Activated CD8-positive, alpha-beta memory T cell treated with anti-CD3 and anti-CD28 coated beads, Interleukin-2, amount 50 U/mL, for 24 hours (primary cell): ENCODE measurements around the gene SLC25A47.
A peak's percentile ranks its signal among the peaks of the same experiment; 100 is the strongest.
"Not testable (repeated sequence)": the region's sequence is repeated elsewhere in the genome, so short reads cannot be mapped to it uniquely, and the experiment has no call there.

ENCODE experiments used
- DNase-seq: peaks from one replicate; pipeline ENCODE4 v3.0.0-alpha.2; 2020; ENCODE audit errors: extremely low read depth

SLC25A47 gene

DNA sequence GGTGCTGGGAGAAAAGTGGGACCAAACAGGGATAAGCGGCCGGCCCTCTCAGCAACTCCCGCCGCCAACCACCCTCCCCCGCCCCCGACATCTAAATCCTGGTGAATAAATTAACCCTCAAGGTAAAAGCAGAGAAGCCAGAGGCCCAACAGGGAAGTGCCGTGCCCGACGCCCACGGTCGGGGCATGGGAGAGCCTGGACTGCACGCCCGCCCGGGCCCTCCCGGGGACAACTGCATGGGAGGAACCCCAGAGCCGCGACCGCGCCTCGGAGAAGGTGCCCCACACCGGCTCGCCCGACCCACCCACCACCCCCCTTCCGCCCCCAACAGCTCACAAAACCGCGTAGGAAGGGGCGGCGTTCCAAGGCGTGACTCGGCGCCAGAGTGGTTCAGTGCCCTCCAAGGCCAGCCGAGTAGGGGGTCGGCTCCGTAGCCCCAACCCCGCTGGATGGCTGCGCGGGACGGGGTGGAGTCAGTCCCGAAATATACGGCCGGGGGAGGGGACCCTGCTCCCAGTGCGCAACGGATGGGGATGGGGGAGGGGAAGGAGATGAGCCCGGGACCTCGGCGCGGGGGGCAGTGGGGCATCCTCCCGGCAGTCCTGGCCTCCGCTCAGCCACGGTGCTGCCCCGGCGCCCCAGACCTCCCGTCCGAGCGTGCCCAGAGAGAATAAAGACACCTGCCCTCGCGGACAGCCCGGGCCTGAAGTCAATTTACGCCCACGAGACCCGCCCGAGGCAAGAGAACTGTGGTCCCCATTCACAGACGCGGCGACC is 17.6 kb upstream of the SLC25A47 start:
- no peak for DNase-seq

- peak; percentile 30 for DNase-seq
Observed at GRCh38 chr14:100306101-100306997, 16.8 kb upstream of the SLC25A47 start, which contains the start of gene SLC25A29. Gene SLC25A29 (minus strand): TSS chr14:100306444. CDS start chr14:100306232, 212 bp downstream.

DNA sequence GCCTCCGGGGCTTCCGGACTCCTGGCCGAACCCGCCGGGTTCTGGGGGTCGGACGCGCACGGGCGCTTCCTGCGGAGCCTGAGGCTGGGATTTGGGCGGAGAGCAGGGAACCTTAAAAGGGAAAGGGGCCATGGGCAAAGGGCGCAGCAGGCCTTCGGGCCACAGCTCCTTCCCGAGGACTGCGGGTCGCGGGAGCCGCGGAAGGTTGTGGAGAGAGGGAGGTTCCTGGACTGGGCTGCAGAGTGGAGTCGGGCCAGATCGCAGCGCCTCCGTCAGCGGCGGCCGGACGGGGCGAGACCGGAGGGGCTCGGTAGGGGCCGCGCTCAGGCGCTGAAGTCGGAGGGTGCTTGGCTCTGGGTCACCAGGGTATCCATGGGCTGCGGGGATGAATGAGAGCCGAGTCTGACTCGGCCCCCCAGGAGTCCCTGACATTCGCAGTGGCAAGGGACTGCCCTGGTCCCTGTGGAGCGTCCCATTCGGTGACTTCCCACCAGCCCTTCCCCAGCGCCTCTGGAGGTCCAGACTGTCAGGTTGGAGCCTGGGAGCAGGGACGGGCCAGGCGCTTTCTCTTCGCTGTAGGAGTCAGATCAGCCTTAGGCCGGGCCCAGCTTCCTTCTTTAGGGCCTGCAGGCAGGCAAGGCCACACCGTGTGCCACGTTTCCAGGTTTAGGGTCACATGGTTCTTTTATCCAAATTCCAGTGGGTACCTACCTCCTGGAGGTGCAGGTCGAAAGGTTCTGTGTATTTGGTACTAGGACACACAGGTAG is 16.0 kb upstream of the SLC25A47 start:
- no peak for DNase-seq

GRCh38 chr14:100307766-100308426 is 15.2 kb upstream of the SLC25A47 start:
- no peak for DNase-seq

GRCh38 chr14:100308427-100308792 is 14.7 kb upstream of the SLC25A47 start:
- DNase-seq, result not testable (repeated sequence)

- DNase-seq, result no peak
Observed at GRCh38 chr14:100309028-100309737, 14.0 kb upstream of the SLC25A47 start.

DNA sequence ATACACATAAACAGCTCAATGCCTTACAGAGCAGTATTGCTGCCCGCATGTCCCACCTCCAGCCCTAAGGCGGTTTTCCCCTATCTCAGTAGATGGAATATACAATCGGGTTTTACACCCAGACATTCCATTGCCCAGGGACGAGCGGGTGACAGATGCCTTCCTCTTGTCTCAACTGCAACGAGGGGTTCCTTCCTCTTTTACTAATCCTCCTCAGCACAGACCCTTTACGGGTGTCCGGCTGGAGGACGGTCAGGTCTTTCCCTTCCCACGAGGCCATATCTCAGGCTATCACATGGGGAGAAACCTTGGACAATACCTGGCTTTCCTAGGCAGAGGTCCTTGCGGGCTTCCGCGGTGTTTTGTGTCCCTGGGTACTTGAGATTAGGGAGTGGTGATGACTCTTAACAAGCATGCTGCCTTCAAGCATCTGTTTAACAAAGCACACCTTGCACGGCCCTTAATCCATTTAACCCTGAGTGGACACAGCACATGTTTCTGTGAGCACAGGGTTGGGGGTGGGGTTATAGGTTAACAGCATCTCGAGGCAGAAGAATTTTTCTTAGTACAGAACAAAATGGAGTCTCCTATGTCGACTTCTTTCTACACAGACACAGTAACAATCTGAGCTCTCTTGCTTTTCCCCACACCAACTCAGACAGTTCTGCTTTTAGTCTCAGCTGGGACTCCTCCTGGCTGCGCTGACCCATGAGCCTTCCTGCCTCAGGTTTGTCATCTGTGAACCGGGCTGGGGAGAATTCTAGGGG is 10.8 kb upstream of the SLC25A47 start:
- DNase-seq, result not testable (repeated sequence)

- DNase-seq, result no peak
Observed at GRCh38 chr14:100312877-100313400, 10.2 kb upstream of the SLC25A47 start.

DNA sequence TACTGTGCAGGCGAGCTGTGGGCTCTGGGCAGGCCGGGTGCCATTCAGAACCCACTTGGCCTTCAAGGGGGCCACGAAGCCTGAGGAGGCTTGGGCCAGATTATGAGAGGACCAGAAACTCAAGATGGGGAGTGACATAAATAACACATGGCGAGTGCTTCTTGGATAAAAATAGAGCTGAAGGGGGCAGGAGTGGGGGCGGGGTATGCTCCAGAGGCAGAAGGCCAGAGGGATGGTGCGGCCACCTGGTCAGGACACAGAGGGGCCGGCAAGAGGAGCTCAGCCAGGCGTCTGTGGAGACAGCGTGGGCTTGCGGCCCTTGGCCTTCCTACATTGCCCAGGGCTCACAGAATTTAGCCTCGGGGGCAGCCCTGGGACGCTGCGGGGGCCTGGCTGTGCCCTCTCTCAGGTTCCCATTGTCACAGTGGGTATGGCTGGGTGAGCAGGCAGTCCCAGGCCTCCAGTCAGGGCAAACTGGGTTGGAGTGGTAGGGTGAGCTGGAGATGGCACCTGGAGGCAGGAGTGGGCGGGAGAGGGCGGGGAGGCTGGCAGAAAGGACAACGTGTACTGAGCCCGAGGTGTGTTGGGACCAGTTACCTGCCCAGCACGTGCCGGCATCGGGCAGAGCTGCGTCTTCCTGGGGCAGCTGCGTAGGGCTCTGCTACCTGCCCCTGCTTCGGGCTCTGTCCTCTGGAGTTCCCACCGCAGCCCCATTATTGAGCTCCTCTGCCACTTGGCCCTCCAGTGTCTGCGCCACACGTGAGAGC is 9.5 kb upstream of the SLC25A47 start:
- DNase-seq, result no peak

DNA sequence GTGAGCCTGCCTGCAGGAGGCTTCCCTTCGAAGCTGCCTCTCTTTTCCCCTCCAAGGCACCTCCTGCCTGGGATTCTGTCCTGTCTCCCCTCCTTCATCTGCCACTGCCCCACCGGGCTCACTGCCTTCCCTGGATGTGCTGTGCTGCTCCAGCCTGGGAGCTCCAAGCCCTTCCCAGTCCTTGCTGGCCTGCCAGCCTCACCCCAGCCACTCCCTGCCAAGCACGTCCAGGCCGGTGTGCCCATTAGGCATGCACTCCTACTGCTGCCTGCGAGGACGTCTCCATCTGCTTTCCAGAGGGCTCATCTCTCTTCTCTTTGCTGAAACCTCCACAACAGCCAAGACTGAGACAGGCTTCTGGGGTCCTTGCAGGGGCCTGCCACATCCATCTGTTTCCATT is 8.4 kb upstream of the SLC25A47 start:
- no peak for DNase-seq

- DNase-seq, result no peak
Observed at GRCh38 chr14:100317389-100317788, 5.8 kb upstream of the SLC25A47 start.

DNA sequence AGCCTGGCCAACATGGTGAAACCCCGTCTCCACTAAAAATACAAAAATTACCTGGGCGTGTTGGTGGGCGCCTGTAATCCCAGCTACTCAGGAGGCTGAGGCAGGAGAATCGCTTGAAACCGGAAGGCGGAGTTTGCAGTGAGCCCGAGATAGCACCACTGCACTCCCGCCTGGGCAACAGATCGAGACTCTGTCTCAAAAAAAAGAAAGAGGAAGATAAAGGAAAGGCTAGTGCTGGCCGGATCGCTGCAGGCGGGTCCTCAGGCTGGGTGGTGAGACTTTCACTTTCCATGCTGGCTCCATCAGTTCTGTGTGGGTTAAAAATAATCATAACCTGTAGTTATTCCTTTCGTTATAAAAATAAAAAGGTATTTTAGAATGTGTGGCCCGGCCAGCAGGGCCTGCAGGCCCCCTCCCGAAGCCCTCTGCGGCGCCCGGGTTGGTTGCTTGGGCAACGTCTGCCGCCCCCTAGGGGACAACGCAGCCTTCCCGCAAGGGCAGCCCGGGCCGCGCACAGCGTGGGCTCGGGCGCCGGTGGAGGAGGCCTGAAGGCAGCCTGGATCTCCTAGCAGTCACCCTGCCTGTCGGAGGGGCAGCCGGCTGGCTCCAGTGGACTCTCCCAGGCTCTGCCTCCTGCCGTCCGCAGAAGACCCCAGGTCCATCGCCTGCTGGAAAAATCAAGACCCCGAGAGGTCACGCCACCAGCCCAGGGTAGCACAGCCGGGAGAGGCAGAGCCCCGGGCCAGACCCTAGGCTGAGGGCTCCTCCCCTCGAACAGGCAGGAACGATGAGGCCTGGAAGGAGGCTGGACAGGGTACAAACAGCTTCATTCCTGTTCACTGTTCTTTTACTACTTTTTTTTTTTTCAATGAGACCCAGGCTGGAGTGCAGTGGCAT is 5.0 kb upstream of the SLC25A47 start:
- DNase-seq, result peak; percentile 25

- DNase-seq, result no peak
Observed at GRCh38 chr14:100320157-100320856, 2.8 kb upstream of the SLC25A47 start.

GRCh38 chr14:100321473-100322137 is 1.5 kb upstream of the SLC25A47 start:
- DNase-seq, result no peak

DNA sequence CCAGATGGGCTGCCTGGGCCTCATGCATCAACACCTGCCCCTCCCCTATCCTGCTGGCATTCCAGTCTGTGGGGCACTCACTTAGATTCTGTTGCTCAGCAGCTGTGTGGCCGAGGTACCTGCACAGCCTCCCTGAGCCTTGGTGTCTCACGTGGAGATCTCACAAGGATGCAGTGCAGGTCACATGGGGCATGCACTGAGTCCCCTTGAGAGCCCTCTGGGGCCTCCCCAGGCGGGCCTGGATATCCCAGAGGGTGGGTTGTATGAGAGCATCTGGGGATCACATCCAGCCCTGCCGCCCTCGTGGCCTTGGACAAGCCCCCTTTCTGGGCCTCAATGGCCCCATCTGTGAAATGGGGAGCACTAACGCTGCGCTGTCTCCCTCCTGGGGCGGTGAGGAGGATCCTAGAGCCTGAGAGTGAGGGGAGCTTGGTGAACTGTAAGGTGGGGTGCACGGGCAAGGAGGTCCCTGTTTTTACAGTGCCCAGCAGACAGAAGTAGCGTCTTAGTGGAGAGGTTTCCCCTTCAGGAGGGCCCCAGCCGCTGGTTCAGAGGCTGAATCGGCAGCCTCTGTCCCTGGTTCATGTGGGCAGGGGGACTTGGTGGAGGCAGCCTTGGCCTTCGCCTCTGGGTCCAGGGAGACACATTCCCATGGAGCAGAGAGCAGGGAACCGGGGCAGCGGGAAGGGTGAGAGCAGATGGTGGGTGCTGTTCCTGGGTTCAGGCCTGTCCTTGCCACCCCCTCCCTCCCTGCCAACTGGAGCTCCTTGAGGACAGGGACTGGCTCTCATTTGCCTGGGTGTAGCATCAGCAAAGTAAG is 791 bp upstream of the SLC25A47 start:
- no peak for DNase-seq

- DNase-seq, result no peak
Observed at GRCh38 chr14:100323942-100324307, 786 bp downstream of the SLC25A47 start.
